SJCRH30 (cell line): ENCODE data around the gene IFNAR2. TPM values are rescaled to one million over a fixed set of nuclear protein-coding genes. Genes with fewer than 3 reads are reported as not detected.
"Not testable (repeated sequence)": the region's sequence is repeated elsewhere in the genome, so short reads cannot be mapped to it uniquely, and the experiment has no call there.

Experiments used
- DNase-seq, 2 experiments: peaks; one replicate each; pipeline ENCODE4 v3.0.0-alpha.2; 2015 to 2020
- H3K27ac ChIP-seq: fragments of 250-450 bp; sonication (Bioruptor Pico); 2 replicates; pipeline ENCODE4 v1.5.1; 2020; ENCODE audit warnings: mild to moderate bottlenecking, moderate library complexity
- H3K27me3 ChIP-seq: fragments of 250-450 bp; sonication (Bioruptor Pico); 2 replicates; pipeline ENCODE4 v1.5.1; 2020; ENCODE audit warnings: mild to moderate bottlenecking, moderate library complexity
- H3K36me3 ChIP-seq: fragments of 250-450 bp; sonication (Bioruptor Pico); 2 replicates; pipeline ENCODE4 v1.5.1; 2020; ENCODE audit warnings: mild to moderate bottlenecking, moderate library complexity
- H3K4me1 ChIP-seq: fragments of 250-450 bp; sonication (Bioruptor Pico); 2 replicates; pipeline ENCODE4 v1.5.1; 2020; ENCODE audit warnings: mild to moderate bottlenecking, moderate library complexity
- H3K4me3 ChIP-seq: fragments of 250-450 bp; sonication (Bioruptor Pico); 2 replicates; pipeline ENCODE4 v1.5.1; 2020; ENCODE audit warnings: mild to moderate bottlenecking, moderate library complexity
- H3K9me3 ChIP-seq: fragments of 250-450 bp; sonication (Bioruptor Pico); replicated peaks from 2 replicates; pipeline ENCODE4 v1.5.1; 2020; ENCODE audit warnings: mild to moderate bottlenecking, moderate library complexity
- total RNA-seq: library from RNA; depleted of rRNA; stranded (reverse); fragments of >200 nt; shearing (Covaris generic); gene quantifications from 2 replicates; pipeline ENCODE4 v1.2.3, GENCODE V29; 2014

The IFNAR2 gene
- total RNA-seq, 1 experiment from 2014 or later = 17.7 TPM

DNA sequence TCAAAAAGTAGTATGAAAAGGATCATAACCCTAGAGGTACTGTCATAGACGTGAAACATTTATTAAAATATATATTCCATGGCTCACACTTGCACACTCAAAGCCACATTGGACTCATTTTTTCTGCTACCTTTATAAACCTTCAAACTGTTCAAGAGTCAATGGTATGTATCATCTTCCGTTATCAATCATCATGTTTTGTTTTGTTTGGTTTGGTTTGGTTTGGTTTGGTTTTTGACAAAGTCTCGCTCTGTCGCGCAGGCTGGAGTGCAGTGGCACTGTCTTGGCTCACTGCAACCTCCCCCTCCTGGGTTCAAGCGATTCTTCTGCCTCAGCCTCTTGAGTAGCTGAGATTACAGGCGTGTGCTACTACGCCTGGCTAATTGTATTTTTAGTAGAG lies 1.8 kb downstream of the IFNAR2 start:
- H3K27ac ChIP-seq = no peak overlapping the region
- H3K4me3 ChIP-seq = no peak overlapping the region
- H3K36me3 ChIP-seq = peaks cover 3% of the 10 kb centered on the region
- DNase-seq = no peak
- H3K9me3 ChIP-seq = no peaks in the 10 kb centered on the region
- H3K4me1 ChIP-seq = peaks cover 32% of the 10 kb centered on the region
- no peaks in the 10 kb centered on the region for H3K27me3 ChIP-seq

DNA sequence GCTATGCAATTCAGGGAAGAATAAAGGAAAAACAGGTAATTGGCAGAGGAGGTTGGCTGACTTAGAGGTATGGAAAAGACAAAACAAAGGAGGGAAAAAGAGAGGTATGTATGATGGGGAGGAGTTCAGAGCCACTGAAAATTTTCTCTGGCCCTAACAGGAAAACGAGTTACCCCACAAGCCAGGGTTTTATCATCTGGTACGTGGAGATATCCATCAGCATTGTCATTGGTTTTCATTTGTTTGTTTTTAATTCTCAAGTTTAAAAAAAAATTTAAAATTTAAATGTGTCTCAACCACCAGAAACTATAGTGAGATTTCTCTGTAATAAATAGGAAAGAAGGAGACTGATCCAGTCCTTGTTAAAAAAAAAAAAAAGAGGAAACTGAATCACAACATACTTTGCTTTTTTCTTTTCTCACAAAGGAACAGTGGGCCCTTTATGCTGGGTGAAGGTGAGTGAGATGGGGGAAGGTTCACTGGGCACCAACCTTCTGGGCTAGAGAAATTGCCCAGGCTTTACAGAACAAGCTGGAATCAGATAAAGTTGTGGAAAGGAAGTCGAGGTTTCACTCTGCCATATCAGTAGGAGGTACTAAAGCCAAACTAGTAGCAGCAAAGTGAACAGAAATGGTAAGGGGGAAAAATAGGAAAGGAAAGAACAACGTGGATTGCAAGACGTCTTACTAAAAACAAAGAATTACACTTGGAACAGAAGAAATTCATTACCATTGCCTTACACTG lies 2.7 kb downstream of the IFNAR2 start:
- no peaks in the 10 kb centered on the region for H3K27me3 ChIP-seq
- DNase-seq = no peak
- H3K9me3 ChIP-seq = peaks cover under 1% of the 10 kb centered on the region; the same call in 1 of the 2 replicates
- H3K27ac ChIP-seq = no peak overlapping the region
- H3K4me1 ChIP-seq = peaks cover 27% of the 10 kb centered on the region
- H3K36me3 ChIP-seq = peaks cover 4% of the 10 kb centered on the region
- H3K4me3 ChIP-seq = no peak overlapping the region

DNA sequence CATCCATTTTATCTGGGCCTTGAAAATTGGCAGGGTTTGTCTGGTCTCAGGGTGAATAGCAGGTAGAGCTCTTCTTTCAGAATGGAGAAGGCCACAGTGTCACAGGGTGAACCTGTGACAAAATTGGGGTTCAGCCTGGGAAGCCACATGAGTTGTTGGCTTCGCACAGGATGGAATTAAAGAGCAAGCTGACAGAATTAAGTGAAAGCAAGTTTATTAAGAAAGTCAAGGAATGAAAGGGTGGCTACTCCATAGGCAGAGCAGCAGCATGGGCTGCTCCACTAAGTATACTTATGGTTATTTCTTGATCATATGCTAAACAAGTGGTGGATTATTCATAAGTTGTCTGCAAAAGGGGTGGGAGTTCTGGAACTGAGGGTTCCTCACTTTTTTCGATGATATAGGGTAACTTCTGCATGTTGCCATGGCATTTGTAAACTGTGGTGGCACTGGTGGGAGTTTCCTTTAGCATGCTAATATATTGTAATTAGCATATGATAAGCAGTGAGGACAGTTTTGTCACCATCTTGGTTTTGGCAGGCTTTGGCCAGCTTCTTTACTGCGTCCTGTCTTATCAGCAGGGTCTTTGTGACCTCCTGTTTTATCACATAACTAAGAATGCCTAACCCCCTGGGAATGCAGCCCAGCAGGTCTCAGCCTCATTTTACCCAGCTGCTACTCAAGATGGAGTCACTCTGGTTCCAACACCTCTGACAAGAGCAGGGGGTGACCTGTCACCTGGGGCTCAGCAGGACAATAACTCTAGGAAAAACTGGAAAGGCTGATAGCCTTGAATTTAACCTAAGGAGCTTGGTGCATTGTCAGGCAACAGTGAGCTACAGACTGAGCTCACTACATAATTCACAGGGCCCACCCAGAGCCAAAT lies 5.1 kb downstream of the IFNAR2 start:
- Histone ChIP-seq H3K27me3 (no peaks in the 10 kb centered on the region), H3K4me1 (peaks cover 15% of the 10 kb centered on the region; the same call in 1 of the 2 replicates), H3K36me3 (peaks cover 10% of the 10 kb centered on the region), H3K4me3 (no peak overlapping the region), H3K27ac (no peak overlapping the region), H3K9me3 (peaks cover 6% of the 10 kb centered on the region; the same call in 1 of the 2 replicates)
- DNase-seq = no peak

DNA sequence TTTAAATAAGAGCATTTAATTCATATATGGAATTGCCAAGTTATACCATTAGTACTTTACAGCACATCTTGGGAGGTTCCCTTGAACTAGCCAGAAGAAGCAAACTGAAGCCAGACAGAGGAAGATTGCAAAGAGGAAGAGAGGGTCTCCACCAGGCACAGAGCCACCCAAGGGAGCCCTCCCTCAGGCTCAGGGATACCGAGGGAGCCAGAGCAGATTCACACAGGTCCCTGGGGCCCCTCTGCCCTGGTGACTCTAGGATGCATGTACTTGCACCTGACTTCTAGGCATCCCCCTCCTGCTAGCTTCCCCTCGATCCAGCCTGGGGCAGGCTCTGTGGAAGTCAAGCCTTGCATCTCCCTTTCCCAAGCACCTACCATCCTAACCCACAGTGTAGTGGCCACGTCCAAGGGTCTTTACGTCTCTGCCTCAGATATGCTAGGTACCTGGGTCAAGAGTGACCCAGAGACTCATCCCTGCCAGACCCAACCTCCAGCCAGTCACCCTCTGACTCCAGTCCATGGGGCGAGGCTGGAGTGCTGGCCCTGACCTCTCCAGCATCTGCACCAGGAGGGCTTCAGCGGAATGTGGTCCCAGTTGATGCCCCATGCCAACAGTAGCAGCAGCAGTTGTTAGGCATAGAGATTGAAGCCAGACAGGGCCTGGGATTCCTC lies 6.4 kb downstream of the IFNAR2 start:
- Histone ChIP-seq H3K27ac (no peak overlapping the region), H3K36me3 (peaks cover 14% of the 10 kb centered on the region), H3K4me3 (no peak overlapping the region), H3K27me3 (no peaks in the 10 kb centered on the region), H3K9me3 (peaks cover 6% of the 10 kb centered on the region; the same call in 1 of the 2 replicates), H3K4me1 (peaks cover 15% of the 10 kb centered on the region; the same call in 1 of the 2 replicates)
- DNase-seq = no peak

DNA sequence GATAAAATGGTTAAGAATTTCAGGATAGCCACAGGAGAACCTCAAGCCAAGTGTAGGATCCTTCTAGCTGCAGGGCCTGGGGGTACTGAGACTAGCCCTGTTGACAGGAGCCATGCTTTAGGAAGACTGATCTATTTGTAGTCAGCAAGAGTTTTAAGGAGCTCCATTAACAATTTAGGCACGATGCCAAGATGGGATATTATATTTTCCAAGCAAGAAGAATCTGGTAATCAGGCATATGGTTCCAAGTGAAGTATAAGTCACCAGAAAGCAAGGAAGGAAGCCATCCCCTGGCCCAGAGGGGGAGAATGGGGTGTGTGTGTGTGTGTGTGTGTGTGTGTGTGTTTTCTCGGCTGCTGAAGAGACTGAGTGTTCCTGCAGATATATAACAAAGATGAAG lies 7.0 kb downstream of the IFNAR2 start:
- H3K4me3 ChIP-seq = no peak overlapping the region
- H3K27ac ChIP-seq = no peak overlapping the region
- H3K36me3 ChIP-seq = peaks cover 15% of the 10 kb centered on the region
- peaks cover 15% of the 10 kb centered on the region; the same call in 1 of the 2 replicates for H3K4me1 ChIP-seq
- H3K27me3 ChIP-seq = no peaks in the 10 kb centered on the region
- H3K9me3 ChIP-seq = peaks cover 6% of the 10 kb centered on the region; the same call in 1 of the 2 replicates
- DNase-seq = peak in 1 of 2 experiments; percentile 21

DNA sequence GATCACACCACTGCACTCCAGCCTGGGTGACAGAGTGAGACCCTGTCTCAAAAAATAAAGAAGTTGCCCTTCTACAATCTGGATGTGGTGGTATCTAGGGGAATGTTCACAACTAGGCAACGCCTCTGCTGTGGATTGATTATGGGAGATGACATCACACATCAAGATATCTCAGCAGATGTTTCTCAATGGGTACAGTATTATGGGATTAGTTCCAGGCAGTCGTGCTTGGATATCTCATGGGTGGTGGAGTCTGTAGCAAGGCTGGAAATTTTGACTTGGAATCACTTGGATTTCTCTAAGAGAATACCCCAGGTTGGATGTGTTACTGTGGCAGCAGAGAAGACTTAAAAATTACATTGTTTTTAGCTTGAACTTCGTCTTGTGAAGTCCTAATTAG lies 7.7 kb downstream of the IFNAR2 start:
- H3K27me3 ChIP-seq = no peaks in the 10 kb centered on the region
- H3K4me1 ChIP-seq = peaks cover 11% of the 10 kb centered on the region; the same call in 1 of the 2 replicates
- peak in 1 of 2 experiments; percentile 29 for DNase-seq
- H3K36me3 ChIP-seq = peaks cover 21% of the 10 kb centered on the region
- H3K4me3 ChIP-seq = no peak overlapping the region
- H3K27ac ChIP-seq = peak overlapping the region; percentile 54
- H3K9me3 ChIP-seq = peaks cover 6% of the 10 kb centered on the region; the same call in 1 of the 2 replicates

DNA sequence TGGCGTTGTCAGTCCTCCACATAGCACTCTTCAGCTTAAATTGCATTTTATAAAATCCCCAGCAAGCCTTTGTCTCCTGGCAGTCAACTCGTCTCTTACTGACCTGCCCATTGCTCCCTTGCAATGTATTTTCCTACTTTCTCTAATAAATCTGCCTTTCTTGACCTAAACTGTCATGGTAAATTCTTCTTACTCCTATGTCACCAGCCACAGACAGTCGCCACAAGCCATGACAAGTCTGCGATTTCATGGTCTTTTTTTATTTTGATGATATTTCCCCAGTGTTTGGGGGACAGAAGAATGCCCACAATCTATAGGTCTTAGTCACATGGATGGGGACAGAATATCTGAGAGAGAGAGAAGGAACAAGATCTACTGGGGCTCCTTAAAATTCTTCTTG lies 8.4 kb downstream of the IFNAR2 start:
- Histone ChIP-seq H3K4me3 (no peak overlapping the region), H3K27ac (peak overlapping the region; percentile 54), H3K4me1 (peaks cover 11% of the 10 kb centered on the region; the same call in 1 of the 2 replicates), H3K9me3 (peaks cover 6% of the 10 kb centered on the region; the same call in 1 of the 2 replicates), H3K27me3 (no peaks in the 10 kb centered on the region), H3K36me3 (peaks cover 21% of the 10 kb centered on the region)
- peak in 1 of 2 experiments; percentile 28 for DNase-seq

DNA sequence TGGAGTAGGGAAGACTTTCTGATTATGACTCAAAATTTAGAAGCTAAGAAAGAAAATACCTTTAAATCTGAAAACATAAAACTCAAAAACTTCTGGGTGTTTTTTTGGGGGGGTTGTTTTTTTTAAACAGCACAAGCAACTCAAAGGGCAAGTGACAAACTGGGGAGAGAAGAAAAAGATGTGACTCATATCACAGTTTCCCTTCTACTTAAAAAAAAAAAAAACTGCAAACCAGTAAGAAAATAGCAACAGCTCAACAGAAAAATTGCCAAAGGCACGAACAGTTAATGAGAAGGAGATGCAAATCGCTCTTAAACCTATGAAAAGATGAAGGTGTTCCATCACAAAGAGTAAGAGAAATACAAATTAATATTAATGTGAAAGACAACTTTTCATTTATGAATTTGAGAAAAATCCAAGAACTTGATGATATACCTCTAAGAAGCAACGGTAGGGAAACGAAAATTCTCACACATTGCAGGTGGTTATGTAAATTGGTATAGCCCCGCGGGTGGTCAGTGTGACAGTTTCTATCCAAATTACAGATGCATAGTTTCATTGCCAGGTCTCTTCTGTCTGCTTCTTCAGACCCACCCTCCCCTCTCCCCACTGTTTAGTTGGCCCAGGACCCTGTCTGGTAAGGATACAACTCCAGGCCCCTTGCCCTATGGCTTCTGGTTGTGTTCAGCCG lies 9.0 kb downstream of the IFNAR2 start:
- Histone ChIP-seq H3K36me3 (peaks cover 24% of the 10 kb centered on the region), H3K9me3 (peaks cover 6% of the 10 kb centered on the region; the same call in 1 of the 2 replicates), H3K4me3 (no peak overlapping the region), H3K27ac (peak overlapping the region; percentile 54), H3K4me1 (peaks cover 11% of the 10 kb centered on the region; the same call in 1 of the 2 replicates), H3K27me3 (no peaks in the 10 kb centered on the region)
- DNase-seq = no peak

DNA sequence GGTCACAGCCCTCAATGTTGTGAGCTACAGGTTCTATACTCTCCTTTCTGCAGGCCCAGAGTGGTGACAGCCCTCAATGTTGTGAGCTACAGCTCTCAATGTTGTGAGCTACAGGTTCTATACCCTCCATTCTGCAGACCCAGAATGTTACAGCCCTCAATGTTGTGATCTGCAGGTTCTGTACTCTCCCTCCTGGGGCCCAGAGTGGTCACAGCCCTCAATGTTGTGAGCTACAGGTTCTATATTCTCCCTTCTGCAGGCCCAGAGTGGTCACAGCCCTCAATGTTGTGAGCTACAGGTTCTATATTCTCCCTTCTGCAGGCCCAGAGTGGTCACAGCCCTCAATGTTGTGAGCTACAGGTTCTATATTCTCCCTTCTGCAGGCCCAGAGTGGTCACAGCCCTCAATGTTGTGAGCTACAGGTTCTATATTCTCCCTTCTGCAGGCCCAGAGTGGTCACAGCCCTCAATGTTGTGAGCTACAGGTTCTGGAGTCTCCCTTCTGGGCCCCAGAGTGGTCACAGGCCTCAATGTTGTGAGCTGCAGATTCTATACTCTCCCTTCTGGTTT lies 9.9 kb downstream of the IFNAR2 start:
- H3K27ac ChIP-seq, DNase-seq, H3K27me3 ChIP-seq, H3K9me3 ChIP-seq, H3K4me3 ChIP-seq: not testable (repeated sequence)
- Histone ChIP-seq H3K4me1 (peaks cover 11% of the 10 kb centered on the region; the same call in 1 of the 2 replicates), H3K36me3 (peaks cover 28% of the 10 kb centered on the region)

DNA sequence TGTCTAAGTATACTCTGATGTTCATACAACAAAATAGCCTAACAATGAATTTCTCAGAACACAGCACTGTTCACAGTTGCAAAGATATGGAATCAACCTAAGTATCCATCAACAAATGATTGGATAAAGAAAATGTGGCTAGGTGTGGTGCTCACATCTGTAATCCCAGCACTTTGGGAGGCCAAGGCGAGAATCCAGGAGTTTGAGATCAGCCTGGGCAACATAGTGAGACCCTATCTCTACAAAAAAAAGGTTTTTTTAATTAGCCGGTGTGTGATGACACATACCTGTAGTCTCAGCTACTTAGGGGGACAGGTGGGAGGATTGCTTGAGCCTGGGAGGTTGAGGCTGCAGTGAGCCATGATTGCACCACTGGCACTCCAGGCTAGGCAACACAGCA lies 10.7 kb downstream of the IFNAR2 start:
- Histone ChIP-seq H3K27ac (no peak overlapping the region), H3K9me3 (peaks cover 6% of the 10 kb centered on the region; the same call in 1 of the 2 replicates), H3K36me3 (peaks cover 34% of the 10 kb centered on the region), H3K4me3 (no peak overlapping the region), H3K4me1 (peaks cover 11% of the 10 kb centered on the region; the same call in 1 of the 2 replicates), H3K27me3 (no peaks in the 10 kb centered on the region)
- no peak for DNase-seq

DNA sequence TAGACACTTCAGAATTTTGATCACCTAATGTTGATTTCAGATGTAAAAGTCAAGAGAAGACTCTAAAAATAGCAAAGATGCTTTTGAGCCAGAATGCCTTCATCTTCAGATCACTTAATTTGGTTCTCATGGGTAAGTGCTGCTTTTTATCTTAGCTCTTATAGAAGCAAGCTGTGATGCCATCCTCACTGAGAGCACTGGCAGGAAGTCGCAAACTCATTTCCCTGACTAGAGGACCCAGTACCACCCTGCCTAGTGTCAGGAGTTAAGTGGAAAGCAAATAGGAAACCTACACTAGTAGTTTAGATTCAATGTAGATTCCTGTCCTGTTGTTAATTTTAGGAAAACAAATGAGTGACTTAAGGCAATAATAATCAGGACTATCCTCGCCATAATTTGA lies 12.1 kb downstream of the IFNAR2 start:
- Histone ChIP-seq H3K27me3 (no peaks in the 10 kb centered on the region), H3K4me1 (peaks cover 11% of the 10 kb centered on the region; the same call in 1 of the 2 replicates), H3K9me3 (peaks cover 6% of the 10 kb centered on the region; the same call in 1 of the 2 replicates), H3K36me3 (peaks cover 46% of the 10 kb centered on the region), H3K27ac (no peak overlapping the region), H3K4me3 (no peak overlapping the region)
- no peak for DNase-seq

DNA sequence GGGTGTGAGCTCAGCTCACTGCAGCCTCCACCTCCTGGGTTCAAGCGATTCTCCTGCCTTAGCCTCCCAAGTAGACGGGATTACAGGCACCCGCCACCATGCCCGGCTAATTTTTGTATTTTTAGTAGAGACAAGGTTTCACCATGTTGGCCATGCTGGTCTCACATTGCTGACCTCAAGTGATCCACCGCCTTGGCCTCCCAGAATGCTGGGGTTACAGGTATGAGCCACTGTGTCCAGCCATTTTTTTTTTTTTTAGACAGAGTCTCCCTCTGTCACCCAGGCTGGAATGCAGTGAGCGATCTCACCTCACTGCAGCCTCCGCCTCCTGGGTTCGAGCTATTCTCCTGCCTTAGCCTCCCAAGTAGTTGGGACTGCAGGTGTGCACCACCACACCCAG lies 13.1 kb downstream of the IFNAR2 start:
- H3K4me3 ChIP-seq, H3K27ac ChIP-seq, H3K9me3 ChIP-seq, H3K27me3 ChIP-seq, H3K4me1 ChIP-seq, DNase-seq: not testable (repeated sequence)
- H3K36me3 ChIP-seq = peaks cover 50% of the 10 kb centered on the region

DNA sequence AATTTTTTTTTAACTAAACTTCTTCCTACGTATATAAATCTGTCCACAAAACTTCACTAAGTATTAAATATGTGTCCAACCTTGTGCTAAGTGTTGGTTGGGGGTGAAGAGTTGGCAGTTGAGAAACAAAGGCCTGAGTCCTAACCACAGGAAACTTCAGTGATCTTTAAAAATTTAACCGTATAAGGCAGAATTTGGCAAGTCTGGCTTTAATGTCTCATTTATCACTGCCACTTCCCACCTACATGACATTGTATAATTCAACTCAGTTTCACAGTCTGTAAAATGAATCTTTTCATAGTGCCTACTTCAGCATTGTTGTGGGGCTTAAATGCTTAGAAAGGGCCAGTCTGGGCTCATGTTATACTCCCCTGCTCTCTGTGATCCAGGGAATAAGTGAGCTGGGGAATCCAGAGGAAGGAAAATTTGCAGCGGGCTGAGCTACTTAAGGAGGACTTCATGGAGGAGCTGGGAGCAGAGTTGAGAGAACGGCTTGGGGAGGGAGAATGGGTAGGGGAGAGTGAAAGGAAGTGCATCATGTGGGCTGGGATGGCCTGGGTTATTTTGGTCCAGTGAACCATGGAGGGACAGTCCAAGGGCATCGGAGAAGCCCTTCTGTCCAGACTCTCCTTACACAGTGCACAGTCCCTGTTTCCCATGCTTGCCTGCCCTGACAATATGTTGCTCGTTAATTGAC lies 14.5 kb downstream of the IFNAR2 start:
- H3K4me1 ChIP-seq = no peaks in the 10 kb centered on the region
- no peaks in the 10 kb centered on the region for H3K9me3 ChIP-seq
- no peak for DNase-seq
- no peaks in the 10 kb centered on the region for H3K27me3 ChIP-seq
- no peak overlapping the region for H3K27ac ChIP-seq
- H3K4me3 ChIP-seq = no peak overlapping the region
- peaks cover 51% of the 10 kb centered on the region for H3K36me3 ChIP-seq
